Fibroblast of villous mesenchyme (primary cell): ENCODE data around the gene ALPK3. TPM values are rescaled to one million over a fixed set of nuclear protein-coding genes. Genes with fewer than 3 reads are reported as not detected.

ENCODE experiments used
- DNase-seq: peaks from one replicate; pipeline ENCODE4 v3.0.0-alpha.2; 2010; ENCODE audit warnings: low read depth
- H3K4me3 ChIP-seq: 2 replicates; pipeline ENCODE4 v1.5.1; 2011; ENCODE audit warnings: low read depth, mild to moderate bottlenecking, low read length
- total RNA-seq: library from RNA; depleted of rRNA; stranded (reverse); fragments of >200 nt; gene quantifications from 2 replicates; pipeline ENCODE4 v1.2.3, GENCODE V29; 2012
- TF ChIP-seq, protein P1 (sequence below): IDR thresholded peaks from 2 replicates; pipeline ENCODE4 v1.5.1; 2012; ENCODE audit warnings: low read depth, mild to moderate bottlenecking, low read length; ENCODE audit not compliant: insufficient read depth

Gene ALPK3
- total RNA-seq, 1 donor, result 0.86 TPM

GRCh38 chr15:84788500-84788899 is 28.7 kb upstream of the ALPK3 start:
- DNase-seq, result peak; percentile 55
- TF ChIP-seq, protein P1, sequence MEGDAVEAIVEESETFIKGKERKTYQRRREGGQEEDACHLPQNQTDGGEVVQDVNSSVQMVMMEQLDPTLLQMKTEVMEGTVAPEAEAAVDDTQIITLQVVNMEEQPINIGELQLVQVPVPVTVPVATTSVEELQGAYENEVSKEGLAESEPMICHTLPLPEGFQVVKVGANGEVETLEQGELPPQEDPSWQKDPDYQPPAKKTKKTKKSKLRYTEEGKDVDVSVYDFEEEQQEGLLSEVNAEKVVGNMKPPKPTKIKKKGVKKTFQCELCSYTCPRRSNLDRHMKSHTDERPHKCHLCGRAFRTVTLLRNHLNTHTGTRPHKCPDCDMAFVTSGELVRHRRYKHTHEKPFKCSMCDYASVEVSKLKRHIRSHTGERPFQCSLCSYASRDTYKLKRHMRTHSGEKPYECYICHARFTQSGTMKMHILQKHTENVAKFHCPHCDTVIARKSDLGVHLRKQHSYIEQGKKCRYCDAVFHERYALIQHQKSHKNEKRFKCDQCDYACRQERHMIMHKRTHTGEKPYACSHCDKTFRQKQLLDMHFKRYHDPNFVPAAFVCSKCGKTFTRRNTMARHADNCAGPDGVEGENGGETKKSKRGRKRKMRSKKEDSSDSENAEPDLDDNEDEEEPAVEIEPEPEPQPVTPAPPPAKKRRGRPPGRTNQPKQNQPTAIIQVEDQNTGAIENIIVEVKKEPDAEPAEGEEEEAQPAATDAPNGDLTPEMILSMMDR, result no peak
- no peak overlapping the region for H3K4me3 ChIP-seq

DNA sequence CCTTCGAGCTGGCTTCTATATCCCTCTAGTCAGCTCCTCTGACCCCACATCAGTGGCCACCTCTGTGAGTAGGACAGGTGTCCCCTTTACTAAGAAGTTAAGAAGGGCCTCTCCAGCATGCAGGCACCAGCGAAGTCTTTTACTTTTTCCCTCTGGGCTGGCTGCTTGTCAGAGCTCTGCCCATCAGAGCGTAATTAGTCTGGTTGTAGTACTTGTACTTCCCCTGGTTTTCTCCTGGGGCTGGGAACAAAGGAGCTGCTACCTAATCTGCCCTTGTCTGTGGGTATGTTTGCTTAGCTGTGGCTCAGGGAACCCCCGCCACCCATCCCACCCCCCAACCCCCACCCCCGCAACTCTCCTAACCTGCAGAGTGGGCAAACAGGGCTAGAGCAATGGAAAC is 27.4 kb upstream of the ALPK3 start:
- no peak for DNase-seq
- TF ChIP-seq, protein P1, result no peak
- no peak overlapping the region for H3K4me3 ChIP-seq

DNA sequence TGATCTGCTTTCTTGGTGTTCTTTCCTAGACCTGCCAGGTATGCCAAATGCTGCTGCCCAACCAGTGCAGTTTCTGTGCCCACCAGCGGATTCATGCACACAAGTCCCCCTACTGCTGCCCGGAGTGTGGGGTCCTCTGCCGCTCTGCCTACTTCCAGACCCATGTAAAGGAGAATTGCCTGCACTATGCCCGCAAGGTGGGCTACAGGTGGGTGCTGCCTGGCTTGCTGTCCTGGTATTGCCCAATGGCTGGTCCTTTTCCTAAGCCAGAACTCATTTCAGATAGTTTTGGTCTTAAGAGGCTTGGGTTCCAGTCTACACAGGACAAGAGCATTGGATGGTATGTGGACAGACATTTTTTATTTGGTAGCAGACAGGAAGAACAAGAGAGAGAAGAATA is 26.5 kb upstream of the ALPK3 start:
- no peak for DNase-seq
- TF ChIP-seq, protein P1, result no peak
- H3K4me3 ChIP-seq, result no peak overlapping the region

- DNase-seq, result no peak
- no peak overlapping the region for H3K4me3 ChIP-seq
Observed at GRCh38 chr15:84791763-84792162, 25.4 kb upstream of the ALPK3 start.

DNA sequence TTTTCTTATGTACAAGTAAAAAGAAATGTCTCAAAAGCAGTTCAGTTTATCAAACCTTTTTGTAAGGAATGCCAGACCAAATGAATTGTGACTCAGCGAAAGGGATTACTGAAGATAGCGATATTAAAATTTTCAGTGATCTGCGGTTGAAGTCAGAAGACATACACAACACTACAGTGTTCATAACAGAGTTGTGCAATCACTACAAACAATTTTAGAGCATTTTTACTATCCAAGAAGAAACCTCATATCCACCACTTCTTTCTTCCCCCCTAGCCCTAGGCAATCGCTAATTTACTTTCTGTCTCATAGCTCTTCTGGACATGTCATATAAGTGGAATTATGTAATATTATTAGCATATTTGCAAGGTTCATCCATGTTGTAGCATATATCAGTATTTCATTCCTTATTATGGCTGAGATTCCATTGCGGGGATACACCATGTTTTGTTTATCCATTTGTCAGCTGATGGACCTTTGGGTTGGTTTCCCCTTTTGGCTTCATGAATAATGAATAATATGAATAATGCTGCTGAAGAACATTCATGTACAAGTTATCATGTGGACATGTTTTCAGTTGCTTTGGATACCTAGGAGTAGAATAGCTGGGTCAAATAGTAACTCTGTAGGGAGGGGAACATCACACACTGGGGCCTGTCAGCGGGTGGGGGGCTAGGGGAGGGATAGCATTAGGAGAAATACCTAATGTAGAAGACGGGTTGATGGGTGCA is 23.6 kb upstream of the ALPK3 start:
- H3K4me3 ChIP-seq, result no peak overlapping the region
- DNase-seq, result peak; percentile 71
- TF ChIP-seq, protein P1, result no peak

More at GRCh38 chr15:84791763-84792162, 25.4 kb upstream of the ALPK3 start:
- TF ChIP-seq, protein P1, result no peak

DNA sequence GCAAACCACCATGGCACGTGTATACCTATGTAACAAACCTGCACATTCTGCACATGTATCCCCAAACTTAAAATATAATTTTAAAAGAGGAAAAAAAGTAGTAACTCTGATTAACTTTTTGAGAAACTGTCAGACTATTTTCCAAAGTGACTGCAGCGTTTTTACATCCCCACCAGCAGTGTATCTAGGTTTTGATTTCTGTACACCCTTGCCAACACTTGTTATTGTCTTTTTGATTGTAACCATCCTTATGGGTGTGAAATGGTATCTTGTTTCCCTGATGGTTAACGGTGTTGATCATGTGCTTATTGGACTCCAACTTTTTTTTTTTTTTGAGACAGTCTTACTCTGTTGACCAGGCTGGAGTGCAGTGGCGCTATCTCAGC is 23.0 kb upstream of the ALPK3 start:
- no peak for DNase-seq
- TF ChIP-seq, protein P1, result no peak
- no peak overlapping the region for H3K4me3 ChIP-seq

DNA sequence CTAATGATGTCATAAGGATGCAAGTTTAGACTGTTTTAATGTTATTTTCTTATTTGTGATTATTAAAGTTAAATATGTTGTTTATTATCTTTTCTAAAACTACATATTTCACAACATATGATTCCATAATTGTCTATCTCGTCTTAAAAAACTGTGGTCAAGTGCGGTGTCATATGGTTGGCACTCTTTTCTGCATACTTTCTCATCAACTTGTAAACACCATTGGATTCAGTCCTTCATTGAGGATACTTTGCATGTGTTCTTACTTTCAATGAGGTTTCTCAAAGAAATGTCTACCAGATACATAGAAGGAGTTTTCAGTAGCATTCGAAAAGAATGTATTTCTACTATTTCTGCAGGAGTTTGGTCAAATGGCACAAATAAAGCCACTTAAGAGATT is 22.0 kb upstream of the ALPK3 start:
- peak; percentile 47 for DNase-seq
- no peak overlapping the region for H3K4me3 ChIP-seq
- TF ChIP-seq, protein P1, result no peak
